Fibroblast of skin of abdomen (primary cell): ENCODE data around the gene SLC37A2. TPM values are rescaled to one million over a fixed set of nuclear protein-coding genes. Genes with fewer than 3 reads are reported as not detected.
A peak's percentile ranks its signal among the peaks of the same experiment; 100 is the strongest.
"Not testable (repeated sequence)": the region's sequence is repeated elsewhere in the genome, so short reads cannot be mapped to it uniquely, and the experiment has no call there.

ENCODE experiments used
- DNase-seq: peaks from one replicate; pipeline ENCODE4 v3.0.0-alpha.2; 2013
- polyA plus RNA-seq, 2 experiments: library from polyadenylated mRNA; unstranded; fragments of 120-200 nt; gene quantifications; one replicate each; pipeline ENCODE4 v1.2.1, GENCODE V29; 2013; ENCODE audit not compliant: insufficient read length in 2 of 2

The SLC37A2 gene
- polyA plus RNA-seq (2013, experiment 1 of 2; ENCODE audit: insufficient read length) = 0.33 TPM
- polyA plus RNA-seq (2013, experiment 2 of 2; ENCODE audit: insufficient read length) = 0.53 TPM

DNA sequence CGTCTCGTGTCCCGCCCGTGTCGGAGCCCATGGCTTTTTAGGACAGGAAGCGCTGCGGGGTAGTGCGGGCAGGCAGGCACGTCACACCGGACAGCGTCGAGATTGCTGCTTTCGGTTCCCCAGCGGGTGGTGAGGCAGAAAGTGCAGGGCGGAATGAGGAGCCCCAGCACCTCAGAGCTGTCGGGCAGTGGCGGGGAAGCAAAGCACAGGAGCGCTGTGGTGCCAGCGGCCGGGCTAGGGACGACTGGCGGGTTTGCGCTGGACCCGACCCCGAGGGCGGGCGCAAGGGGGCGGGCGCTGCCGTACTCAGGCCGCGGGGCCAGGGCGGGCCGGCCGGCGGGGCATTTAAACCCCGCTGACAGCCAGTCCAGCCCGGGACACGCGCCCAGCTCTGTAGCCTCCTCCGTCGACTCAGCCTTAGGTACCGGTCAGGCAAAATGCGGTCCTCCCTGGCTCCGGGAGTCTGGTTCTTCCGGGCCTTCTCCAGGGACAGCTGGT lies at the start of gene SLC37A2:
TSS of gene SLC37A2 (plus strand) at position 375 of the 498 bp plus-strand sequence. CDS start at position 438, 63 bp downstream.
- DNase-seq = peak; percentile 47

DNA sequence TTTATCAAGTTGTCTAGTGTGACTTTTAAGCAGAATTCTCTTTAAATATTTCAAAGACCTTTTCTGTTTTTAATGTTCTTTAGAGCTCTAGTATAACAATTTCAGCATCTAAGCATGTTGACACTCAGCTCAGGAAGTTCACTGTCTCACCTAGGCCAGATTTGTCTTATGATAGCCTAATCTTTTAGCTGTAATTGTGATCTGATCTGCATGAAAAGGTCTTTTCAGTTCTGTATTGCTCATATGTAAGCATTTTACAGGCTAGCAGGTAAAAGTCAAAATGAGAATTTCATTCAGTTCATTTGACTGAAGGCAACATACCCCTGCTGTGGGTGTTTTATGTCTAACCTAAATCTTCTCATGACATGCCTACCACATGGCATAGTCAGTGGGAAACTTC lies 46.7 kb upstream of the SLC37A2 start:
- DNase-seq = no peak

DNA sequence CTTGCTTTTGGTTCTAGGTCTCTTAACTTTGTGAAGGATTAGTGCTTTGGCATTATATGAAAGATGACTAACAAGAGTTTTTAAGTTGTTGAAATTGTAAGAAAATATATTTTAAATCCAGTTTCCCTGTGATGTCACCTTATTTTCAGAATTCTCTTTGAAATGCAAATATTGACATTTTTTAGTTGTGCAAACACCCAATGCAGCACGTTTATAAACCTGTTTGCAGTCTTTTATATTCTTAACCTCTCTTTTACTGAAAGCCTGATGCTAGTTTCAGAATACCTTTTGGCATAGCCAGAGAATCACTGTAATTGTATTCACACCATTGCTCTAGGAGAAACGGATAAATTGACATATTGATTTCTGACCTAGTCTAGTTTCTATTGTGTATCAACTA lies 42.8 kb upstream of the SLC37A2 start:
- DNase-seq = no peak

DNA sequence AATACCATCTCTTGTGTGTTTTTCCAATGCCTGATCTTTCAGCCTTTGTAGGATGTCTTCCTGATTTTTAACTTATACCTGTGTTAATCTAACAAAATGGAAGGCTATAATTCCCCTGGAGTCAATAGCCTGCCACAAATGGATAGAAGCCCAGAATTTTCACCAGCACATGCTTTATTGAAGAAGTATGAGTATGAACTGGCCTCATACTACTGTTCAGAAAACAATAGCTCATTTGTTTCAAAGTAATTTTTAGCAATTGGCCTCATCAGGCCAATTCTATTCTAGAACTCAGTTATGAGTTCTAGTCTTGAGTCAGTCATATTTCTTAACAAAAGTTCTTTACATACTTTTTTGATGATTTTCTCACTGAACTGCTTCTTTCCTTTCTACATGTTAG lies 40.6 kb upstream of the SLC37A2 start:
- DNase-seq = no peak

DNA sequence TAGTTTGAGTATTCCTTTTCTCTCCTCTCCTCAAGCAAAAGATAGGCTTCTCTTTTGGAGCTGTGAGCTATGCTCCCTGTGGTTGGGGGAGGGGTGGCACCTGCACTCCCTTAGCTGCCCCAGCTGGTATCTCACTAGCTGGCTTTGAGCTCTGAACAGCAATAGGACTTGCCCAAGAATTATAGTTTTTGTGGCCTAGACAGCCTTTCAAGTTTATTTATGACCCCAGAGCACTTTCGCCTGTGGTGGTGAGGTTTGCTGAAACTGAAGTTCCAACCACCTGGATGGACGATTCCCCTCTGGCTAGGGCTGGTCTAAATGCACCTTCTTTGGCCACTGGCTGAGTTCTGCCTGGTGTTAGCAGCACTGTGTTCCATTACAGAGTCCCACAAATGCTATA lies 37.1 kb upstream of the SLC37A2 start:
- no peak for DNase-seq

DNA sequence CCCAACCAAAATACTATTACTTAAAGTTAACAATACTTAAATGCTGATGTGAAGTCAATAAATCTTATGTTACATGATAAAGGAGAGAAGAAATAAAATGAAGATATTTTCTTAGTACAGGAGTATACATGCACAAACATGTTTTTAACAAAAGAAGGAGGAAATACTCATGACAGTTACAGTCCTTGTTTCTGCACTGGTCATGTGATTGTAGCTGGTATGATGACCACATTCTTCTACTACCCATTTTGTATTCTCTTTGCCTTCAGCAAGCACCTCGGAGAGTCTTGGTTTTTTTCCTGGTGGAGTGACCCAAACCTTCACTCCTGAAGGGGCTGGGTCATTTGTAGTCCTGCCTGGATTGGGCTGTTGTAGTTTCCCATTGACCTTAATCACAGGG lies 33.7 kb upstream of the SLC37A2 start:
- not testable (repeated sequence) for DNase-seq

DNA sequence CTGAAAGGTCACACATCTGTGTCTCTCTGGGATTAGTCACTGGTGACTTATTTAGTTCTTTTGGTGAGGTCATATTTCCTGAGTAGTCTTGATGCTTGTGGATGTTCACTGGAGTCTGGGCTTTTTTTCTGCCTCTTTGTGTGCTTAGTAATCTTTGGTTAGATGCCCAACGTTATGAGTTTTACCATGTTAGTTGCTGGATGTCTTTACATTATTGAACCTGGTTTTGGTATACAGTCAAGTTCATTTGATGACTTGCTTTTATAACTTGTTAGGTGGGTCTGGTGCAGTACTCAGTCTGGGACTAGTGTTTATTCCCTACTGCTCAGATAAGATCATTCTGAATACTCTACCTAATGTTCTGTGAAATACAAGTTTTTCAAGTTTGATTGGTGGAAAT lies 26.2 kb upstream of the SLC37A2 start:
- peak; percentile 87 for DNase-seq

DNA sequence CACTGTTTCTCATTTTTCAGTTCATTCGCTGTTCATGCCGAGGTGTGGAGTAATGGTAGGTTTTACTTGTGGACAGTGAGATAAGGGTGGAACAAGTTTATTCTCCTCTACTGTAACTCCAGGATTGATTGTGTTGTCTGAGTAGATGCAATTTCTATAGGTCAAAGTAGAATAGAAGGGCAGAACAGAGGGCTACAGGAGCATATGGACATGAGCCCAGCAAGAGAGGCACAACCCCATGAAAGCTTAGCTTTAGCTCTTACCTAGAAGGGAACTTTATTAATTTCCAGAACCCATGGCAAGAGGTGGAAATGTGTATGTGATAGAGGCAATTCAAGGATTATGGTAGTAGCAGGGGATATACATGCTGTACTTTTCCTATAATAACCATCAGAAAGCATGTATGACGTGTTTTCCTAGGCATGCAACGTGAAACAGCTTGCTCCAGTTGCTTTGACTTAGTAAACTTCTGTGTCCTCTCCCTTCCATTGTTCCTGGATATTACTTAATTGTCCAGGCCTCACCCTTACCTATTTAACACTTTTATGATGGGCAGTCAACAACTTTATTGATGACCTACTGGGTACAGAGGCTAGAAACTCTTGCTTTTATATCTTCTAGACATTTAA lies 13.8 kb upstream of the SLC37A2 start:
- no peak for DNase-seq

DNA sequence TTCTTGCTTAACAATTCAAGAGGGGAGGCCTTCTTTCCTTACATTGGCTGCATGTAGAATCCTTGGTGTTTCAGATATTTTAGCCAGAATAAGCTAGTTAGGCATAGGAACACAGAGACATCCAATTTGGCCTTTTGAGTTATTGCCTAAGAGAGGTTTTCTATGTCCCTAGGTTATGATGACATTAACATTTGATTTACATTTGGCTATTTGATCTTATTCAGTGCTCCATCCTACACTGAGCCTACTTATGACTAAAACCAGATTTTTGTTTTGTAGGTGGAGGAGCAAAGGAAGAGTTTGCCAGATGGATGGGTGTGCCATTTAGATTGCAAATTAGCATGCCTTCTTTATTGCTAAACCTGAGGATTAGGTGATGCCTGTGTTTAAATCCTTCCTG lies 11.1 kb upstream of the SLC37A2 start:
- DNase-seq = no peak

DNA sequence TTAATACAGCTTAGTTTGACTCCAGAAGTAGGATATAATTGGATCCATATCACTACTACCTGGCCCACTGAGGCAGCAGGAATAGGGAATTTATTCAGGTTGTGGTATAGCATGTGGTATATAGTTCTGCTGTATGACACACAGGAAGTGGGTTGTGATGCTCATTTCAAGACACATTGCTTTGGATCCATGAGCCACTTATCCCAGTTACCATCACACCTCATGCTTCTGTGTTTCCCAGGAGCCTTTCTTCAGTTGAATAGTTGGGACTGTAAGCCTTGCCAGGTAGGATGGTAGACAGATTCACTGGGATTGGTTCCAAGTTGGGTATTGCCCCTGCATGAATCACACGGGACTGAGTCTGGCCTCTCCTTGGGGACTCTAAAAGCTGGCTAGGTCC lies 9.9 kb upstream of the SLC37A2 start:
- no peak for DNase-seq

DNA sequence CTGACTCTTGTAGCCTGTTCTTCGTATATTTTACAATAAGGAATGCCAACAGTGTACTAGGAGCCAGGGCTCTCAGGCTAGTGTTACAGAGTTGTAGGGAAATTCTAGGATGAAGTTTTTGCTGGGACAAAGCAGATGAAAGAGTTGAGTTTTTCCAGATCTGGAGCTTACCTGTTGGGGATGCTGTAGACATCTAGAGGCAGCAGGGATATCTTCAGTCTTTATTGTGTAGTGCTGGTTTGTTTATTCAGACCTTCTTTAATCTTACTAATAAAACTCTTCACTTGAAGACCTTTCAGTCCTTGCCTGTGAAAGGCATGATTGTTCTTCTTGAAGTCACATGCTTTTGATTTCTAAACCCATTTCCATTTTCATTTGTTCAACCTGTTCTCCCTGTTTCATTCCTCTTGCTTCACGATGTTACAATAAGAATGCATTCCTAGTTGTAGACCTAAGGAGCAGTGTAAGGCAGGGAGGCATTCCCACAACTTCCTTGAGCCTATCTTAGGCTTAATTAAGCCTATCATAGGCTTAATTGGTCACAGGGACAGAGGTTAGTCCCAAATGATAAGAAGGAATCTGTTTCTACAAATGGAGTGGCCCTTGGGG lies 7.9 kb upstream of the SLC37A2 start:
- no peak for DNase-seq

DNA sequence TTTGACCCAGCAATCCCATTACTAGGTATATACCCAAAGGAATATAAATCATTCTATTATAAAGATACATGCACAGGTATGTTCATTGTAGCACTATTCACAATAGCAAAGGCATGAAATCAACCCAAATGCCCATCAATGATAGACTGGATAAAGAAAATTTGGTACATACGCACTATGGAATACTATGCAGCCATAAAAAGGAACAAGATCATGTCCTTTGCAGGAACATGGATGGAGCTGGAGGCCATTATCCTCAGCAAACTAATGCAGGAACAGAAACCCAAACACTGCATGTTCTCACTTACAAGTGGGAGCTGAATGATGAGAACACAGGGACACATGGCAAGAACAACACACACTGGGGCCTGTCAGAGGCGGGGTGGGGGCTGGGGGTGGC lies 7.0 kb upstream of the SLC37A2 start:
- DNase-seq = not testable (repeated sequence)

DNA sequence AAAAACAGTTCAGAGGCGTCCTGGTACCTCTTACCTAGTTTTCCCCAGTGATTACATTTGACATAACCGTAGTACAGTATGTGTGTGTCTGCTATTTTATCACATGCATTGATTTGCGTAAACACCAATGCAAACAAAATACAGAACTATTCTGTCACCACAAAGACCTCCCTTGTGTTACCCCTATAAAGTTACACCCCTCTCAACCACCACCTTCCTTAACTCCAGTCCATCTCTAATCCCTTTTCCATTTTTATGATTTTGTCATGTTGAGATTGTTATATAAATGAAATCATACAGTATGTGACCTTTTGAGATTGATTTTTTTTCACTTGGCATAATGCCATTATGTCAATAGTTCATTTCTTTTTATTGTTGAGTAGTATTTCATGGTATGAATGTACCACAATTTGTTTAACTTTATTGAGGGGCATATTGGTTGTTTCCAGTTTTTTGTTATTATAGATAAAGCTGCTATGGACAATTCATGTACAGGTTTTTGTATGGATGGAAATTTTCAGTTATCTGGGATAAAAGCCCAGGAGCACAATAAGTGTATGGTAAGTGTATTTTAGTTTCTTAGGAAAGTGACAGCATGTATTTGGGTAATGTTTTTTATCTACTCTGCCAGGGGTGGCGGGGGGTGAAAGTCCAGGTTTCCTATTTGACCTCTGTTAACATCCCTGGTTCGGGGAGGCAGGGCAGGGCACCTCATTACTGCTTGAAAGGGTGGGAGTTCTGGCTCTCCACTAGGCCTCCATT lies 6.0 kb upstream of the SLC37A2 start:
- no peak for DNase-seq

DNA sequence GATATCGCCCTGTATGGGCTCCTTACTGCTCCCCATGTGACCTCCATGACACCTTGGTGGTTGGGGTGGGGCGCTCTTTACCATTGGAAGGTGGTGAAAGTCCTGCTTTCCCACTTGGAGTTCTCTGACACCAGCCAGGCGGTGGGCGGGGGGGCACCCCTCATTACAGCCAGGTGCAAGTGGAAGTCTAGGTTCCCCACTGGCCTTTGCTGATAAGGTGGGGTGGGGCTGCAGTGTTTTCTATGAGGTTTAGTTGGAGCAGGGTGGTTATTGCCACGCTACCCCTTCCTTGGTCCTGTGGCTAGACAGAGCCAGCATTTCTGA lies 5.5 kb upstream of the SLC37A2 start:
- DNase-seq = no peak

DNA sequence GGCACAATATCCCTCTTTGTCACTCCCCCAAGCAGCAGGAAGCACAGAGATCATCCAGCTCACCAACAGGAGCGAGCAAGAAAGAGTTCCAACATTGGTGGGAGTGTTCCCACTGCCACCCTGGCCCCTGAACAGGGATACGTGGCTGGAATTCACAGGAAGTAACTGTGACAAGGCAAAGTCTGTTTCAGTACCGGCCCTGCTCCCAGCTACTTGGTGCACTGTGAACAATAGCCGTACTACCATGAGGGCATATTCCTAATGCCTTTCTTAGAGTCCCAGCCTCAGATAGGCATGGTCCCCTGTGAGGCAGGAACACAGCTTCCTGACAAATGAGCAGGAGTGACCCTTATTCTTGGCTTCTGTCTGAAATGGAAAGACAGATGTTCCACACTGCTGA lies 1.8 kb upstream of the SLC37A2 start:
- no peak for DNase-seq

DNA sequence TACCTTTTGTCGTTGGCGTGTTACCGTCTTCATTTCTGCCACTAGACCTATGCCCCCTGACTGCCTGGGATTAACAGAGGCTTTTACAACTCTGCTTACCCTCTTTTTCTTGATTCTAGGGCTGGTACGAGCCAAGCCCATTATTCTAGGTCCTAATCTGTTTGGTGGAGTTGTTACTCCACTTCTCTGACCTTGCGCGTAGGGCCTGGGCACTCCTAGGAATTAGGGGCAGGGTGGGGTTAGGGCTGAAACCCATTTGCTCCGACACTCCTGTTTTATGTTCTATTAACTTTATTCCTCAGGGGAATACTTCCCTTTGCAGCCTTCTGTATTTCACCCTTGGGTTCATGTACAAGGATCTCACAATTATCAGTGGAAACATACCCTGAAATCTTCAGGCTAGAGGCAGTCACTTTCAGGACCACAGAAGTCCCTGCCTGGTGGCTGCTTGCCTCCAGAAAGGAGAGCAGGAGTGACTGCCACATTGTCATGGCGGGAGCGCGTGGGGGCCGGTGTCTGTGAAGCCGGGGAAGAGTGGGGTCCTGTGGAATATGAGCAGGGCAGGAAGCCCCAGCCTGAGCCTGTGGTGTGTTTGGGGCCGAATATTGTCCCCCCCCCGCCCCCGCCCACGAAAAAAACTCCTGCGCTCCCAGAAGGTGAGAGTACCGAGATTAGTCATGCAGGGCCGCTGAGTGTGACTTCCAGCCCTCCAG lies 731 bp upstream of the SLC37A2 start:
- DNase-seq = no peak

DNA sequence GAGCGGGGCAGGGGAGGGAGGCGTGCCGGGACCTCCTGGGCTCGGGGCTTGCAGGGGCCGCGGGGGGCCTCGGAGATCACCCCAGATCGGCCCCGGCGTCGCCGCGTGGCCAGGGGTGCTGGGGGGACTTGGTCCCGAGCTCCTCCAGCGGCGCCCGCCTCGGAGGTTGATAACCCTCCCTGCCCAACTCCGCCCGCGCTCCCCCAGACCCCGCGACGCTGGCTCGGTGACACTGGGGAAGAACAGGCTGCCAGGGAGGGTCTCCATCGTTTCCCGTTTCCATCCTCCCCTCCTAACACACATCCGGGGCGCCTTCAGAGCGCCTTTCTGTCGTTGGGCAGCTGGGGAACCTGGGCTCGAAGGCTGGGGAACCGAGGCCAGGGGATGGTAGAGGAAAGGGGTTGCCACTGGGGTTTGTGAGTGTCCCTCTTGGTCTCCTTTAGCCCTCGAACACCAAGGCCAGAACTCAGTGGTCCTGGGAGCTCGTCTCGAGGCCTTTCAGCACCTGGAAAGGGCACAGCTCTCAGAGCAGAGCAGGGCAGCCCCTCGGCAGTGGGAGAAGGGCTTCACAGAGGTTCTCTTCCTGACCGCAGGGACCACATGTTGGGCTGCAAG lies 431 bp downstream of the SLC37A2 start:
- no peak for DNase-seq

DNA sequence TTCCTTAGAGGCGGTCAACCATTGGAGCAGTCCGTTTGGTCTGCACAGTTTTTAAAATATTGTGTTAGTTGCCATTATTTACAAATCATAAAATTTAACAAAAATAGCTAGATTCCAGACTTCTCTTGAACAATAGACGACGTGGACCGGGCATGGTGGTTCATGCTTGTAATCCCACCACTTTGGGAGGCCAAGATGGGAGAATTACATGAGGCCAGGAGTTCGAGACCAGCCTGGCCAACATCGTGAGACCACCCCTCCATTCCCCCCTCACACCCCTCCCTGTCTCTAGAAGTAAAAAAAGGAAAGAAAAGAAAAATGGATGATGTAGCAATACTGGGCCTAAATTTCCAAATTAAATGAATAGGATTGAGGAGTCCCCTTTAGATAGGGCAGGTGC lies 965 bp downstream of the SLC37A2 start:
- no peak for DNase-seq

DNA sequence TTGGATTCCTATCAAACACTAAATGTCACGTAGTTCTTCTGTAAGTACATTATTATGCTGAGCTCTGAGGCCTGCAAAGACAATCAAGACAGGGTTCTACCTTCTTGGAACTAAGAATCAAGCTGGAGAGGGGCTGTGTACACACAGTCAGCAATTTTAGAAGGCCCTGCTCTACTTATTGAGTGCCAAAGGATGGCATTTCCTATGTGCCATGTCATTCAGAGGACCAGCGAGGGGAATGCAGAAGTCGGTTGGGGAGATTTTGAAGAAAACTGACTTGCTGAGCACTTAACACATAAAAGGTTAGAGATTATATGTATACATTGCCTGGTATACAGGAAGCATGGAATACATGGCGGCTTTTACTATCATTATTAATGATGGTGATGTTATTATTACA lies 5.3 kb downstream of the SLC37A2 start:
- no peak for DNase-seq

DNA sequence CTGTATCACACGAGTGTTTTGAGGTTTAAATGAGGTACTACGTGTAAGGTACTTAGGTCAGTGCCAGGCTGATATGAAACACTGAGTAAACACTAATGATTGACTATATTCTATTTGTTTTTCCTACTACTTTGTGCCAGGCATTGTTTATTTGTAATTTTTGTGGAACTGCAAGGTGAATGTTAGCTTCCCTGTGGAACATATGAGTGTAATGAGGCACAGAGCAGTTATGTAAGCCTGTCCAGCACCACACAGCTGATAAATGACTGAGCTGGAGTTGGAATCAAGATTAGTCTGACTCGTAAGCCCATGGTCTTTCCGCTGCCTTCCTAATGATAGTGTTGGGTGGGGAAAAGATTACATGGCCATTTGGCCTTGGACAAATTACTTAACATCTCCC lies 5.9 kb downstream of the SLC37A2 start:
- no peak for DNase-seq

DNA sequence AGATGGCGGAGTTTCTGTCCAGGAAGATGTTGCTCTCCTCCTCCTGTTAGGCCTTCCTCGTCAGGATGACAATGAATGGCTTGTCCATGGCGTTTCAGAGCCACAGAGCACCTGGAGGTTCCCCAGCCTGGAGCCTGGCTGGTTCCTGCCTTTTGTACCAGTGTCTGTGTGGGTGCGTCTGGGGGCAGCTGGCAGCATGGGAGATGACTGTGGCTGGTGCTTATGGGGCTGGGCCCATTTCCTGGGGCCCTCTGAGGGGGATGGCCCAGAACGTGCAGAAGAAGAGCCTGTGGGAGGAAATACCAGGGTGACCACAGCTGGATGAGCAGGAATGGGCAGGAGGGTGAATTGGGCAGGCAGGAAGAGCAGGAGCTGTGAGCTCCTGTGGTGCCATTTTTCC lies 6.7 kb downstream of the SLC37A2 start:
- DNase-seq = no peak

DNA sequence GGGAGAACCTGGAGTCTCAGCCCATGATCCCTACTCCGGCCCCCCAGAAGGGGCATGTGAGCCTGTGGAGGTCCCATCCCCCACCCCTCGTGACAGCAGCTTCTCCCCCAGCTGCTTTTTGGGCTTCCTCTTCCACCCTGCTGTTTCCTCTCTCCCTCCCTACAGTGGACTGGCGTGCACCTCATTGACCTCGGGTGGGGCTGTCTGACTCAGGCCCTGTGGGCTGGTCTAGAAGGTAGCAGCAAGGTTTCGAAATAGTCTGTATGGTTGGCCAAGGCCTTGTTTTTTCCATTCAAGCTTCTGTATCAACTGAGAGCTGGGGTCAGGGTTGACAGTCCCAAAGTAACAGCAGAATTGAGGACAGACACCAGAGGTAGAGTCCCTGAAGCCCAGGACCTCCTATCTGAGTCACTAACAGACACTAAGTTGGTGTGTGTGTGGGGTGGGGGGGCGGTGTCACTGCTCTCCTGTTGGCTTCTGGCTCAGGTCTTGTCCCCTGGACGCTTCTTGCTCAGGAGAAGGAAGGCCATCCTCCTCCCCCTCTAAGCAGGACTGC lies 7.7 kb downstream of the SLC37A2 start:
- peak; percentile 18 for DNase-seq
